Measurements from ENCODE around the gene C22orf39.

Gene C22orf39

DNA sequence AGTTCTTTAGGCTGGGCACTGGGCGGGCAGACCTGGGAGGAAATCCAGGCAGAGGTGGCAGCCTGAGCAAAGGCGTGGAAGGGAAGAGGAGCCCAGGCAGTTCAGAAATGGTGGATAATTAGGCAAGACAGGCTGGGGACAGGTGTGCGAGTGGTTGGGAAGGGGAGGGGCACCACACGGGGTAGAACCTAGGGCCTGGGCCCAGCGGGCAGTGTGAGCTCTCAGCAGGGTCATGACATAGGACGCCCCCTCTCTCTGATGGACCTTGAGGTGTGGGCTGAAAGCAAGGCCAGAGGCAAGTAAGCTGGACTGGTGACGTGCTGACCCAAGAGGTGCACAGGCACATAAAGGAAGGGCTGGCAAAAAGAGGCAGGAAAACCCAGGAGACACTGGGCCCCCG is 24.7 kb upstream of the C22orf39 start:
- Histone ChIP-seq H3K9me3 (ENCODE audit: insufficient read depth, low read depth, low read length) (no peaks in the 10 kb centered on the region), H3K9ac (ENCODE audit: low read depth, low read length) (no peak overlapping the region), H3K36me3 (ENCODE audit: insufficient read depth, low read depth, low read length) (peaks cover 84% of the 10 kb centered on the region), H3K4me3 (ENCODE audit: low read length) (no peak overlapping the region), H3K27me3 (ENCODE audit: insufficient read depth, low read length) (no peaks in the 10 kb centered on the region), H3K27ac (ENCODE audit: low read length) (no peak overlapping the region), H3K4me1 (ENCODE audit: insufficient read depth, low read length) (no peaks in the 10 kb centered on the region)

DNA sequence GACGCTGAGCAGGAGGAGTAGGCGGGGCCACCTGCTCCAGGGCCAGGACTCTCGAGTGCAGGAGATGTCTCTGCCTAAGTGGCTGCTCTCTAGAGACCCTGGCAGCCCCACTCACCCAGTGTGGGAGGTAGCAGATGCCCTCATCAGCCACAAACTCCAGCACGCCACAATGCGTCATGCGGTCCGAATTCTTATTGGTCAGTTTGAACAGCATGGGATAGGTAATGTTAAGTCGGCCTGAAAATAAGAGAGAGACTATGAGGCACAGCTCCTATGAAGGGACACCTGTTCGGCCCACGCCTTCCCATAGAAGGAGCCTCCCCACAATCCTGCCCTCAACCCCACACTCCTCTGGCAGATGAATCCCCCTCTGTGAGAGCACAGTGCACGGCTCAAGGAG is 24.1 kb upstream of the C22orf39 start:
- Histone ChIP-seq H3K9ac (ENCODE audit: low read depth, low read length) (no peak overlapping the region), H3K27me3 (ENCODE audit: insufficient read depth, low read length) (no peaks in the 10 kb centered on the region), H3K4me3 (ENCODE audit: low read length) (no peak overlapping the region), H3K4me1 (ENCODE audit: insufficient read depth, low read length) (no peaks in the 10 kb centered on the region), H3K36me3 (ENCODE audit: insufficient read depth, low read depth, low read length) (peaks cover 91% of the 10 kb centered on the region), H3K9me3 (ENCODE audit: insufficient read depth, low read depth, low read length) (no peaks in the 10 kb centered on the region), H3K27ac (ENCODE audit: low read length) (no peak overlapping the region)

DNA sequence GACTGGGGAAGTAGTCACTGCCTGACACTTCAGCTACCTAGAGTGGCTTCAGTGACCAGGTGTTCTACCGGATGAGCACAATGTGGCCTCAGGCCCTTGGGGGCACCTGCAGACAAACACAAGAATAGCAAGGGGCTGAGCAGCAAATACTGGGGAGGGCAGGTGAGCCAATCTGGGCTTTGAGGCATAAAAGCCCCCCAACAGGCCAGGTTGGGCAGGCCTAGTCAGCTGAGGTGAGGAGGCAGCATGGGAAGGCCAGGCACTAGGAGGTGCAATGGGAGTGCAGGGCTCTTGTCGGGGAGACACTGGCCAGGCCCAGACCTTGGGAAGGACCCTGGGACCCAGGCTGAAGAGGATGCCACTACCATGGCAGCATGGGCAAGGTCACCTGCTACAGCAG is 22.5 kb upstream of the C22orf39 start:
- Histone ChIP-seq H3K4me3 (ENCODE audit: low read length) (no peak overlapping the region), H3K9ac (ENCODE audit: low read depth, low read length) (no peak overlapping the region), H3K9me3 (ENCODE audit: insufficient read depth, low read depth, low read length) (no peaks in the 10 kb centered on the region), H3K4me1 (ENCODE audit: insufficient read depth, low read length) (no peaks in the 10 kb centered on the region), H3K27me3 (ENCODE audit: insufficient read depth, low read length) (no peaks in the 10 kb centered on the region), H3K36me3 (ENCODE audit: insufficient read depth, low read depth, low read length) (peaks cover 96% of the 10 kb centered on the region), H3K27ac (ENCODE audit: low read length) (no peak overlapping the region)

DNA sequence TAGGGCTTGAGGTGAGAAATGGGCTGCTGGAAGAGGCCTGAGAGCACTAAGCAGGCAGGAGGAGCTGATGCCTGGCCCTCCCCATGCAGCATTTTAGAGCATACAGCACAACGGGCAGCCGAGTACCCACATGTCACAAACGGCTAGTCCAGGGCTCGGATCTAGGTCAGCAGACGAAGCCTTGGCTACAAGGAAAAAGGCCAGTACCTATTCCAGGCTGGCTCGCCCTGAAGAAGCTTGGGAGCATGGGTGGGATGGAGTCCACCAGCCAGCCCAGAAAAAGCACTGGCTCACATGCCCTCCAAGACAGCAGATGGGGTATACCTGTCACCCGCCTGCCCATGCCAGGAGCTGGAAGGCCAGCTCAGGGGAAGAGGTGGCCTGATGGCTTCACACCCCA is 21.9 kb upstream of the C22orf39 start:
- Histone ChIP-seq H3K27me3 (ENCODE audit: insufficient read depth, low read length) (no peaks in the 10 kb centered on the region), H3K36me3 (ENCODE audit: insufficient read depth, low read depth, low read length) (peaks cover 98% of the 10 kb centered on the region), H3K9me3 (ENCODE audit: insufficient read depth, low read depth, low read length) (no peaks in the 10 kb centered on the region), H3K9ac (ENCODE audit: low read depth, low read length) (no peak overlapping the region), H3K4me3 (ENCODE audit: low read length) (no peak overlapping the region), H3K4me1 (ENCODE audit: insufficient read depth, low read length) (no peaks in the 10 kb centered on the region), H3K27ac (ENCODE audit: low read length) (no peak overlapping the region)

DNA sequence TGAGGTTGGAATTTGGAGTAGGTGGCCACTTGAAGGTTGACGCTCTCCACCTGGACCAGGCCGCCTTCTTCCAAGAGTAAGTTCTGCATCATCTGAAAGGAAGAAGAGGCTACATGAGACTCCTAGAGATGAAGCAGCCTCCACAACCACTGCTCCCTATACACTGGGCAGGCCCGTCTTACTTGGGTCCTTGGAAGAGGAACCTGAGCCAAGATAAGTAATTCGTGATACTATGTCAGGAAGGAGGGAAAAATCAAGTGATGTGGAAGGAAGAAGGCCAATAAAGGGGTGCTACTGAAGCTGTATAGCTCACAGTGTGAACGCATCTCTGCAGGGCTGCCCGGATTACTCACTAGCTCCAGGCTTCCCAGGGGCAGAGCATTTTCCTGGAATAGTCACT is 20.4 kb upstream of the C22orf39 start:
- H3K9ac ChIP-seq (ENCODE audit: low read depth, low read length), result no peak overlapping the region
- H3K27me3 ChIP-seq (ENCODE audit: insufficient read depth, low read length), result no peaks in the 10 kb centered on the region
- no peaks in the 10 kb centered on the region for H3K9me3 ChIP-seq (ENCODE audit: insufficient read depth, low read depth, low read length)
- no peak overlapping the region for H3K4me3 ChIP-seq (ENCODE audit: low read length)
- H3K36me3 ChIP-seq (ENCODE audit: insufficient read depth, low read depth, low read length), result peaks cover 100% of the 10 kb centered on the region
- no peak overlapping the region for H3K27ac ChIP-seq (ENCODE audit: low read length)
- H3K4me1 ChIP-seq (ENCODE audit: insufficient read depth, low read length), result no peaks in the 10 kb centered on the region

DNA sequence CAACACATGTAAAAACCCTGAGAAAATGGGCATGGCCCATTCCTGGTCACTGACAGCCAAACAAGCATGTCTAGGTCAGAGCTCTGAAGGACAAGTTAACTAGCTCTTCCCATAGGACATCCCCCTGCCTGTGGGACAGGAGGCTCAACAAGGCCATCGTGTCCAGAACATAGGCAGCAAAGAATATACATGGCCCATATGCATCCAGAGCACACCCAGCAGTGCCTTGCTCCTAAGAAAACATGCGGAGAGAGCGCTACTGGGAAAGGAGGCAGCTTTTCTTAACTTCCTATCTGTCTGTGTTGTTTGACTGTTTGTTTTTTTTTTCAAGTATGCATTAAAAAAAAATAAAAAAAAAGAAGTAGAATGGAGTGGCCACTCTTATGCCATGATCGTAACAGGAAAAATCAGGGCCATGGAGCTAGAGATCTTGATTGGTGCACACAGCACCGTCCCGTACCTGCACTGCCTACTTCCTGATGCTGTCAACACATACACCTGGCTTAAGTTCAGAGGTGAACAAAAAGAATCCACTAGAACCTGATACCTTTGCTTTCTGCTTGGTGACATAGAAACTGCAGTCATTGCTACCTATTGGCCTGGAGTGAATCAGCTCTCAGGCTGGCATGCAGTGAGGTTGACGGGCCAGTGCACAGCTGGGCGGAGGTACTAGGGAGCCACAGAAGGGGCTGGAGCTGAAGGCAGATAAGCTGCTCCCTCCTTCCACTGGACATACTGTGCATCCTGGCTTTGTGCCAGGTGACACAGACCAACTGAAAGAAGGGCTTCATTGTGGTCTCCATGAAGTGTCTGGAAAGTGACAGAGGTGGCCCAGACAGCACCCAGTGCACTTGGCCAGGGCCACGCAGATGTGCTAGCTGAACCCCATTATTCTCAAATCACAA is 19.6 kb upstream of the C22orf39 start:
- Histone ChIP-seq H3K9ac (ENCODE audit: low read depth, low read length) (no peak overlapping the region), H3K9me3 (ENCODE audit: insufficient read depth, low read depth, low read length) (no peaks in the 10 kb centered on the region), H3K27ac (ENCODE audit: low read length) (no peak overlapping the region), H3K36me3 (ENCODE audit: insufficient read depth, low read depth, low read length) (peaks cover 94% of the 10 kb centered on the region), H3K4me1 (ENCODE audit: insufficient read depth, low read length) (no peaks in the 10 kb centered on the region), H3K27me3 (ENCODE audit: insufficient read depth, low read length) (no peaks in the 10 kb centered on the region), H3K4me3 (ENCODE audit: low read length) (no peak overlapping the region)

DNA sequence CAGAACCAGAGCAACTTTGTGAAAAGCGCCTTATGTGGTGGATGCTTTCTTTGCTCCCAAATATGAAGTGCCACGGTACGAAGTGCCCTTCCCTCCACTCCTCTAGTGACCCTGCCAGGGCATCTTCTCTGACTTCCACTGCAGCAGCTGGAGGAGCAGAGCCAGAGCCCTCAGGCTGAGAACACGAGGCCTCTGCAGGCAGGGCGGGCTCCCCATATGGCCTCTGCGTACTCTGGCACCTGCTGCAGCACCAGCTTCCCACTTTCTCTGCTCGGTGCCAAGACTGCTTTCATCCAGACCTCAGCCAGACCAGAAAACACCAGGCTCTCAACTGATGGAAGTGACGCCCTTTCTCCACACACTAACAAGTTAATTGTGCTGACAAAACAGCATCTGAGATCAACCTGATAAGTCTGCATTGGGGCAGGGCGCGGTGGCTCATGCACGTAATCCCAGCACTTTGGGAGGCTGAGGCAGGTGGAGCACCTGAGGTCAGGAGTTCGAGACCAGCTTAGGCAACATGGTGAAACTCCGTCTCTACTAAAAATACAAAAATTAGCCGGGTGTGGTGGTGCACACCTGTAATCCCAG is 18.7 kb upstream of the C22orf39 start:
- peaks cover 93% of the 10 kb centered on the region for H3K36me3 ChIP-seq (ENCODE audit: insufficient read depth, low read depth, low read length)

DNA sequence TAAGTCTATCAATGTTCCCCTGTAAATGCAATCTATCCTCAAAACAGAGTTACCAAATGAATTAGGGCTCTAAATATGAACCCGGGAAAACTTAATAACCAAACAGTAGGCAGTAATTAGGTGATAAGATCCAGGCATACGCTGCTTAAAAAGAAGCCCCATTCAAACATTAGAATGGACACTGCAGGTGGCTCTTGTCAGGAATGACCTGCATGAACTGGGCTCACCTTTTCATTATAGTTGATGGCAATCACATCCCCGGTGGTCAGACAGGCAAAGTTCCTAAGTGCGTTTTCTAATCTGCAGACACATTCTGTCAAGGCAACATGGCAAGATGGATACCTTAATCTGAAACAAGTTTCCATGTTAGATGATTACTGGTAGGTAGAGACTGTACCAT is 17.5 kb upstream of the C22orf39 start:
- Histone ChIP-seq H3K27me3 (ENCODE audit: insufficient read depth, low read length) (no peaks in the 10 kb centered on the region), H3K4me3 (ENCODE audit: low read length) (no peak overlapping the region), H3K36me3 (ENCODE audit: insufficient read depth, low read depth, low read length) (peaks cover 89% of the 10 kb centered on the region), H3K4me1 (ENCODE audit: insufficient read depth, low read length) (no peaks in the 10 kb centered on the region), H3K9ac (ENCODE audit: low read depth, low read length) (no peak overlapping the region), H3K9me3 (ENCODE audit: insufficient read depth, low read depth, low read length) (no peaks in the 10 kb centered on the region), H3K27ac (ENCODE audit: low read length) (no peak overlapping the region)

More for the DNA sequence above, 18.7 kb upstream of the C22orf39 start:
- Histone ChIP-seq H3K9me3 (ENCODE audit: insufficient read depth, low read depth, low read length) (no peaks in the 10 kb centered on the region), H3K27ac (ENCODE audit: low read length) (no peak overlapping the region), H3K27me3 (ENCODE audit: insufficient read depth, low read length) (no peaks in the 10 kb centered on the region), H3K4me1 (ENCODE audit: insufficient read depth, low read length) (no peaks in the 10 kb centered on the region), H3K9ac (ENCODE audit: low read depth, low read length) (no peak overlapping the region), H3K4me3 (ENCODE audit: low read length) (no peak overlapping the region)

DNA sequence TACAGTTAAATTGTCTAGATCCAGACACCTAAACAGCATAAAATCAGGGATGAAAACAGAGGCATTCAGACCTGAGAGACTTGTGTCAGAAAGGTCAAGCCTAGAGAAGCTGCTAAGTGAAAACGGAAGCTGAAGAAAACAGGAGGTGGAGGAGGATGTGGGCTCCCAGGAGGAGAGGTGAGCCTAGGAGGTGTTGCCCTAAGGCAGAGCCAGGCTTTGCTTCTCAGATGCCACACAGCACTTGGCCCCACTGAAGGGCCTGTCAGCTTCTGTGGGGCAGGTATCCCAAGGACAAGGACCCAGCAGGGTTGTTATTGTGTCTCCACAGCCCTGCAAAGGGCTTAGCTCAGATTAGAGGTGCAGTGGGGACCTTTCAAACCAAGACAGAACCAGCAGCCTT is 17.0 kb upstream of the C22orf39 start:
- Histone ChIP-seq H3K36me3 (ENCODE audit: insufficient read depth, low read depth, low read length) (peaks cover 85% of the 10 kb centered on the region), H3K4me3 (ENCODE audit: low read length) (no peak overlapping the region), H3K27ac (ENCODE audit: low read length) (no peak overlapping the region), H3K9ac (ENCODE audit: low read depth, low read length) (no peak overlapping the region), H3K4me1 (ENCODE audit: insufficient read depth, low read length) (no peaks in the 10 kb centered on the region), H3K9me3 (ENCODE audit: insufficient read depth, low read depth, low read length) (no peaks in the 10 kb centered on the region), H3K27me3 (ENCODE audit: insufficient read depth, low read length) (no peaks in the 10 kb centered on the region)

DNA sequence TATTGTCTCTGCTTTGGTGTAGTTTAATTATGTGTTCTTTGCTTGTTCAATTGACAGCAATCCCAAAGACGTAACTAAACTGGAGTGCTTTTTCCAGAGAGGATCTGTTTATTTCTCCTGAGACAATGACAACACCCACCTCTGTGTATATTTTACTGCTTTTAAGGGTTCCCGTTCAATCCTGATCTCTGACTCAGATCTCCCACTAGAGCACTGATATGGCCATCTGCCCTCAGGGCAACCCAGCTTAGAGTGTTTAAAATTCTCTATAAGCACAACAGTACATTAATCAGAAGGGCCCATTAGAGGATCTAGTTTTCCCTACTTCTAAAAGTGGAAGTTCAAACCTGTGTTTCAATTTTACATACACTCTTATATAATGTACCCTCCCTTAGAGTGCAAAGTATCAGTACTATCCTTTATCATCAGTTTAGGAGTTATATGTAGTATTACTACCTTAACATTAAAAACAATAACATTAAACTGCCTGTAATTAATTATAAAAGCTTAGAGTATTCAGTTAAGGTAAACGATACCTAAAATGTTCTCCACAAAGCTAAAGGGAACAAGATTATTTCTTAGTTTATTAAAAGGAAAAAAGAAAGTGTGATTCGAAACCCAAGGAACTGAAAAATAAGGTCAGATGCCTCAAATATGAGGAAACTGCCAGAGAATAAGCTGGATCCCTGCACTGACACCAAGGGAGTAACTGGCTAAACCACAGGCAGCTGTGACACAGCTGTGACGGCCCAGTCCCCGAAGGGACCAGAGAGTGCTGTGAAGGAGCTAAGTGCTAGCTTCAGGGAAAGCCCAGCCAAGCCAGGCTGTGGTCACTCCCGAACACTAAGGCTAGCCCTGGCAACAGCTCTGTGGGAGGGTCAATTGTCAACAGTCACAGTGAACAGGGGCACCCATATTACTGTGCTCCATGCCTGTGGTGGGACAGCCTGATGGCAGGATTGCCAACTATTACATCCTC is 16.3 kb upstream of the C22orf39 start:
- H3K9ac ChIP-seq (ENCODE audit: low read depth, low read length), result no peak overlapping the region
- no peak overlapping the region for H3K27ac ChIP-seq (ENCODE audit: low read length)

DNA sequence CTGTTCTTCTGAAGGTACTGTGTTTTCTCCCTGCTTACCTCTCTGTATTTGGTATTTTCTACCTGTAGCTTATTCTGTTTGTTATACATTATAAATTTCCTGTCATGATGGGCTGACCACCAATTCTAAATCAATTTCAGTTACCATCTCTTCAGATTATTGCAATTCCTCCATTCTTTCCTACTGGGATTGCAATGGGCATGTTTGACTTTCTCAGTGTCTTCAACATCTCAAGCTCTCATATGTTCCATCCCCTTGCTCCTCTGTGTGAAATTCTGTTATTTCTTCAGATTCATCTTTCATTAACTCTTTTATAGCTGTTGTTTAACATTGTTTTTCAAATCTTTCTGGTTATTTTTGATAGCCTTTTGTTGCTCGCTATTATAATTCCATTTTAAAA is 15.5 kb upstream of the C22orf39 start:
- Histone ChIP-seq H3K9me3 (ENCODE audit: insufficient read depth, low read depth, low read length) (no peaks in the 10 kb centered on the region), H3K4me1 (ENCODE audit: insufficient read depth, low read length) (no peaks in the 10 kb centered on the region), H3K4me3 (ENCODE audit: low read length) (no peak overlapping the region), H3K27me3 (ENCODE audit: insufficient read depth, low read length) (no peaks in the 10 kb centered on the region), H3K9ac (ENCODE audit: low read depth, low read length) (no peak overlapping the region), H3K36me3 (ENCODE audit: insufficient read depth, low read depth, low read length) (peaks cover 79% of the 10 kb centered on the region), H3K27ac (ENCODE audit: low read length) (no peak overlapping the region)

More for the DNA sequence above, 16.3 kb upstream of the C22orf39 start:
- H3K4me3 ChIP-seq (ENCODE audit: low read length), result no peak overlapping the region
- no peaks in the 10 kb centered on the region for H3K4me1 ChIP-seq (ENCODE audit: insufficient read depth, low read length)
- H3K27me3 ChIP-seq (ENCODE audit: insufficient read depth, low read length), result no peaks in the 10 kb centered on the region
- H3K9me3 ChIP-seq (ENCODE audit: insufficient read depth, low read depth, low read length), result no peaks in the 10 kb centered on the region
- H3K36me3 ChIP-seq (ENCODE audit: insufficient read depth, low read depth, low read length), result peaks cover 84% of the 10 kb centered on the region

Data from iPS-20b (cell line).